SK-N-SH (cell line): ENCODE measurements around the gene FABP2. TPM values are rescaled to one million over a fixed set of nuclear protein-coding genes. Genes with fewer than 3 reads are reported as not detected.
"Not testable (repeated sequence)": the region's sequence is repeated elsewhere in the genome, so short reads cannot be mapped to it uniquely, and the experiment has no call there.

Source experiments
- CTCF ChIA-PET: fragments of 300-600, 350-600 bp; formaldehyde crosslinking; extraction: SDS; loops from one replicate; lab custom pipeline; 2021; lab: Yijun Ruan, JAX
- POLR2A ChIA-PET: fragments of 350-600 bp; sonication (Branson Sonifier 250); formaldehyde crosslinking; extraction: SDS; loops from one replicate; lab custom pipeline; 2020; ENCODE audit warnings: antibody characterized with exemption, inconsistent platforms; lab: Yijun Ruan, JAX
- DNase-seq: peaks from one replicate; pipeline ENCODE4 v3.0.0; 2012
- H2AFZ ChIP-seq: fragments of 200-600 bp; sonication (generic); 2 replicates; pipeline ENCODE4 v1.8.1; 2016; ENCODE audit warnings: antibody characterized with exemption, mild to moderate bottlenecking, low read depth
- H3F3A ChIP-seq: fragments of 200-600 bp; sonication (generic); replicated peaks from 2 replicates; pipeline ENCODE3; 2016; ENCODE audit warnings: antibody characterized with exemption, mild to moderate bottlenecking; ENCODE audit not compliant: insufficient read depth
- H3K27ac ChIP-seq, 2 experiments: fragments of 200-500 bp in 1 of 2; fragments of 200-600 bp in 1 of 2; sonication (Bioruptor generic) in 1 of 2; sonication (generic), shearing (Covaris generic) in 1 of 2; 2 replicates each; pipeline versions ENCODE4 v1.5.1 to v1.6.1; 2014 to 2016; ENCODE audit warnings: low read depth in 2 of 2, inconsistent platforms in 1 of 2, low read length in 1 of 2, mild to moderate bottlenecking in 1 of 2, mixed read lengths in 1 of 2
- H3K27me3 ChIP-seq: fragments of 200-600 bp; sonication (generic), shearing (Covaris generic); 2 replicates; pipeline ENCODE4 v1.6.1; 2016; ENCODE audit warnings: mixed run types; ENCODE audit not compliant: insufficient read depth
- H3K36me3 ChIP-seq, 2 experiments: fragments of 200-500 bp in 1 of 2; fragments of 200-600 bp in 1 of 2; sonication (Bioruptor generic) in 1 of 2; sonication (generic) in 1 of 2; replicated peaks in 1 of 2; 2 replicates each; pipeline versions ENCODE3 to v1.5.1; 2014 to 2016; ENCODE audit warnings: low read length in 1 of 2, mild to moderate bottlenecking in 1 of 2; ENCODE audit not compliant: insufficient read depth in 2 of 2, control insufficient read depth in 1 of 2
- H3K4me1 ChIP-seq, 2 experiments: fragments of 200-500 bp in 1 of 2; fragments of 200-600 bp in 1 of 2; sonication (Bioruptor generic) in 1 of 2; sonication (generic), shearing (Covaris generic) in 1 of 2; 2 replicates each; pipeline versions ENCODE4 v1.5.1 to v1.6.1; 2014 to 2016; ENCODE audit warnings: low read depth in 1 of 2, low read length in 1 of 2, mixed run types in 1 of 2; ENCODE audit not compliant: insufficient read depth in 2 of 2, control insufficient read depth in 1 of 2
- H3K4me2 ChIP-seq: fragments of 200-600 bp; sonication (generic), shearing (Covaris generic); 2 replicates; pipeline ENCODE4 v1.6.1; 2017; ENCODE audit warnings: mixed run types
- H3K4me3 ChIP-seq, 2 experiments: fragments of 200-500 bp in 1 of 2; fragments of 200-600 bp in 1 of 2; sonication (Bioruptor generic) in 1 of 2; sonication (generic), shearing (Covaris generic) in 1 of 2; 2 replicates each; pipeline versions ENCODE4 v1.5.1 to v1.8.1; 2014 to 2016; ENCODE audit warnings: low read depth in 2 of 2, inconsistent platforms in 1 of 2, low read length in 1 of 2, mild to moderate bottlenecking in 1 of 2, mixed read lengths in 1 of 2, moderate library complexity in 1 of 2
- H3K79me2 ChIP-seq: fragments of 200-600 bp; sonication (generic); 2 replicates; pipeline ENCODE4 v1.8.1; 2017; ENCODE audit warnings: mild to moderate bottlenecking; ENCODE audit not compliant: insufficient read depth
- H3K9ac ChIP-seq: fragments of 200-600 bp; sonication (generic); 2 replicates; pipeline ENCODE4 v1.6.1; 2017; ENCODE audit warnings: mixed run types
- H3K9me2 ChIP-seq: fragments of 200-600 bp; sonication (generic); 2 replicates; pipeline ENCODE4 v1.6.1; 2017; ENCODE audit warnings: mixed run types
- H3K9me3 ChIP-seq: fragments of 200-600 bp; sonication (generic); 2 replicates; pipeline ENCODE4 v1.6.1; 2017; ENCODE audit warnings: mixed run types, mild to moderate bottlenecking, moderate library complexity
- H4K20me1 ChIP-seq: fragments of 200-600 bp; sonication (generic); 2 replicates; pipeline ENCODE4 v1.6.1; 2017; ENCODE audit warnings: mild to moderate bottlenecking, mixed run types; ENCODE audit not compliant: insufficient read depth
- WGBS: methylation state at CpG from one replicate; pipeline ENCODE4 v1.1.6; 2017; ENCODE audit warnings: low lambda C conversion rate; 5-methylcytosine and 5-hydroxymethylcytosine counted together
- polyA plus RNA-seq, 3 experiments: library from polyadenylated mRNA; depleted of rRNA; stranded (reverse); fragments of >200 nt; gene quantifications; 2 replicates each; pipeline ENCODE4 v1.2.3, GENCODE V29; 2012

FABP2 gene
- polyA plus RNA-seq, 1 of the 3 experiments (the other 2 are of a cell fraction), result not detected

DNA sequence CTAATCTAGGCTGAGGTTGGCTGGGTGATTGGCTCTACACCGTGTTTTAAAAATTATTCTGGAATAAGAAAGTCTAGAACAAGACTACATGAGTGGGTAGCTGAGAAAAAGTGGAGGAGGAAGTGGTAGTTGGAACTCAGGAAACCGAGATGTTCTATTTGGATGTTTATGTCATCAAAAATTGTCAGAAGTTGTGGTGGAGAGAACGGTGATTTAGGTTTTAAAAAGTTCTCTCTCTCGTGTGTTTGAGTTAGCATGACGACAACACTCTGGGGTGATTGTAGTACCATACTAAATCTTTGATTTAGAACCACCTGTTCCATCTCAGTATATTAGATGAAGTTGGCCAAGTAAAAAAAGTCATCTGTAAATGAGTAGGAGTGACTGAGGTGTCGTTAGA, 41.4 kb upstream of the FABP2 start:
- H3K27ac ChIP-seq, H2AFZ ChIP-seq, H3K79me2 ChIP-seq, POLR2A ChIA-PET, H3K27me3 ChIP-seq, CTCF ChIA-PET, H3K36me3 ChIP-seq, DNase-seq, H3K9me3 ChIP-seq, H3K4me1 ChIP-seq, H4K20me1 ChIP-seq, H3K4me3 ChIP-seq, H3K9ac ChIP-seq, H3F3A ChIP-seq, H3K9me2 ChIP-seq, H3K4me2 ChIP-seq: not testable (repeated sequence)
- 44% methylated on average over 6 of the region's 6 CpGs for WGBS

DNA sequence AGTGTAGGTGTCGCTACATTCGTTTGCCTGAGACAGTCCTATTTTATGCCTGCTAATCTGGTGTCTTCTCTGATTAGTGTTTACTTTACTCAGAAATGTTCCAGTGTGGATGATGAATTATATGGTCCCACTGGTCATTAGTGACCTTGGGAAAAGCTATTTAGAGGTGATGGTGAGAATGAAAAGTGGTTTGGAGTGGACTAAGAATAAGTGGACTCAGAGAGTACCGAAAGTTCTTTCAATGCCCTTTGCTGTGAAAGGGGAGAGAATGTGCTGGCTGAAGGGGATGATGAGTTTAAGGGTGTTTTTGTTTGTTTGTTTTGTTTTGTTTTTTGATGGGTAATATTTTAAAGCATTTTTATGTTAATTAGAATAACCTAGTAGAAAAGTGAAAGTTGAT, 40.5 kb upstream of the FABP2 start:
- H3K27me3 ChIP-seq, DNase-seq, POLR2A ChIA-PET, H3K9me2 ChIP-seq, H3K27ac ChIP-seq, H3K79me2 ChIP-seq, H3F3A ChIP-seq, H3K4me3 ChIP-seq, H3K9ac ChIP-seq, H4K20me1 ChIP-seq, CTCF ChIA-PET, H3K36me3 ChIP-seq, H2AFZ ChIP-seq, H3K4me2 ChIP-seq, H3K4me1 ChIP-seq, H3K9me3 ChIP-seq: not testable (repeated sequence)
- 77% methylated on average over 3 of the region's 3 CpGs for WGBS

DNA sequence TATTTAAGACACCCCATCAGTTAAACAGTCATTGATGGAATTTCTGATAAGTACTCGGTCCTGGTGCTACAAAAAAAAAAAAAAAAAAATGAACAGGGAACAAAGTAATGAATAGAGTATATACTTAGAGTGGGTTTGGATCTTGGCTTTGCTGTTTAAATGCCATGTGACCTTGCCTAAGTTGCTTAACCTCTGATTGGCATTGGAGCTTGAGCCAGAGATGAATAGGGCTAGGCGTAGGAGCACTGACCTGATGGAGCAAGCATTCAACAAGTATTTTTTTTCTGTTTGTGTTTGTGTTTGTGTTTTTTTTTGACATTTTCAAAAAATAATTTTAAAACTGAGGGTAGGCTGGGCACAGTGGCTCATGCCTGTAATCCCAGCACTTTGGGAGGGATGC, 37.9 kb upstream of the FABP2 start:
- 85% methylated on average over 2 of the region's 2 CpGs for WGBS
- not testable (repeated sequence) for H3K27me3 ChIP-seq

DNA sequence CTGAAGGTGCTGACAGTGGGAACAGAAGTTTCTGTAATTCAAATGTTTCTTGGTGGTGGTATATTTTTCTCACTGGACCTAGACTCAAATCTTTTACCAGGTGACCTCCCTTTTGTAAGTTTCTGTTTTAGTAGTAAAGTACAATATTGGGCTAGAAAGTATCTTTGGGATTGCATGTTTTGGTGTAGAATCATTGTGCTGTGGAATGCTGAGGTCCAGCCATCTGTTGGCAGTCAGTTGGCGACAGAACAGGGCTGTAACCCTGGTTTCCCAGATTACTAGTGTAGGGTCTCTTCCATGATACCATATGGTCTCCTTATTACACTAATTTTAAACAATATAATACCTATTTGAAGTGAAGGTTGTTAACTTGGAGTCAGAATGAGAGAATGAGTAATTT, 34.9 kb upstream of the FABP2 start:
- CTCF ChIA-PET, DNase-seq, POLR2A ChIA-PET: not testable (repeated sequence)

More for the DNA sequence above, 37.9 kb upstream of the FABP2 start:
- H2AFZ ChIP-seq, H3K4me2 ChIP-seq, H3K9me3 ChIP-seq, POLR2A ChIA-PET, H3K36me3 ChIP-seq, H3K4me1 ChIP-seq, H3K79me2 ChIP-seq, H3F3A ChIP-seq, DNase-seq, H3K9me2 ChIP-seq, H3K4me3 ChIP-seq, H3K9ac ChIP-seq, H4K20me1 ChIP-seq, CTCF ChIA-PET, H3K27ac ChIP-seq: not testable (repeated sequence)

DNA sequence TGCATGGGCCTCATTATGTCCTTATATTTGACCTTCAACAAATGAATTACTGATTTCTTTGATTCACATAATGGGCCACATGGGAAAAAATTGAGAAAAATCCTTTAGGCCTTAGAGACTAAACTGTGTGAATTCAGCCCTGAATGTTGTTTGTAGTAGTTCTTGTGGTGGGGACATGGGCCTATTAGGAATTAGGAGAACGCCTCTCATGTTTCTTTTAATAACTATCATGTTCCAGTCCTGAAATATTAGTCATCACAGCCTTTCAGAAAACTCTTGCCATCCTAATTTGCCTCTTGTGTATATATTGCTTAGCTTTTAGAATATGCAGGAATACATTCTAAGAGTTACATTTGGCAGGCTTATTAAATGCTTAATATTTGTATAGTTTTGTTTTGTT, 34.1 kb upstream of the FABP2 start:
- H3K27ac ChIP-seq, POLR2A ChIA-PET, H3K79me2 ChIP-seq, H3K4me2 ChIP-seq, H3F3A ChIP-seq, H4K20me1 ChIP-seq, CTCF ChIA-PET, H3K9ac ChIP-seq, H3K4me1 ChIP-seq, H3K36me3 ChIP-seq, H3K27me3 ChIP-seq, H2AFZ ChIP-seq, H3K9me2 ChIP-seq, H3K9me3 ChIP-seq, H3K4me3 ChIP-seq, DNase-seq: not testable (repeated sequence)
- 86% methylated on average over 1 of the region's 1 CpG for WGBS

More for the DNA sequence above, 34.9 kb upstream of the FABP2 start:
- not testable (repeated sequence) for H3F3A ChIP-seq, H3K9me3 ChIP-seq, H3K4me2 ChIP-seq, H3K4me3 ChIP-seq, H3K36me3 ChIP-seq, H3K4me1 ChIP-seq, H4K20me1 ChIP-seq, H3K79me2 ChIP-seq, H2AFZ ChIP-seq, H3K27me3 ChIP-seq, H3K27ac ChIP-seq, H3K9ac ChIP-seq, H3K9me2 ChIP-seq
- WGBS, result 100% methylated on average over 1 of the region's 1 CpG

DNA sequence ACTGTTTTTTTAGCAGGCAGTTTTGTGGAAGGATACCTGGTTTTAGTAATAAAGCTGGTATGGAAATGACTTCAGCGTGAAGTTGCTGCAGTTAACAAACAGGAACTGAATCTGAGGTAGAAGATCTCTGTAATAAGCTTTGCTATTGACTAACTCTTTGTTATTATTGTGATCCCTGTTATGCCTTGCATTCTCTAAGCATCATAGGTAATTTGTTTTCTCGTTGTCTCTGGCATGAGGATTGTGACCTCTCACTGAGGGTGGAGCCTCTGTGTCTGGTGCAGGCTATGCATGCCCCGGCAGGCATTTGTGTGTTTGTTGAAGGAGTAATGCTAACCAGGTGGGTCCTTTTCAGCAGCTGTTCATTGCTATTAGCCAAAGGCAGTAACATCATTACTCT, 31.4 kb upstream of the FABP2 start:
- H4K20me1 ChIP-seq, DNase-seq, H3K4me1 ChIP-seq, CTCF ChIA-PET, H3K36me3 ChIP-seq, H3K27me3 ChIP-seq, H3K9ac ChIP-seq, H3K9me2 ChIP-seq, H3F3A ChIP-seq, H3K4me2 ChIP-seq, H3K79me2 ChIP-seq, H3K4me3 ChIP-seq, POLR2A ChIA-PET, H2AFZ ChIP-seq, H3K9me3 ChIP-seq, H3K27ac ChIP-seq: not testable (repeated sequence)
- WGBS, result 85% methylated on average over 1 of the region's 3 CpGs

DNA sequence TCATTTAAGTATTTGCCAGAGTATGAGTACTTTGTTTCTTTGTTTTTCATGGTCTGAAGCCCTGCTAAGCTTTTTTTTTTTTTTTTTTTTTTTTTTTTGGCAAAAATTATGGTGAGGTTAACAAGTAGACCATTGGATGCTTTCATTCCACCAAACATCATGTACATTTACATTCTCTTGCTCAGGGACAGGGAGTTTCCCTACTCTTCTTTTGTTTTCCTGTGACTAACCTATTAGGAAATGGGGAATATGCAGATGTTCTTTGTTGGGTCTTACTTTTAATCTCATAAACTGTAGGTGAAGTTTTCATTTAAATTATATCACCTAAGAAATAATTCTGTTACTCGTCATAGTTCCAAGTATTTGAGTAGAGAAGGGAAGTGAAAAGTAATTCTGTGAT, 26.2 kb upstream of the FABP2 start:
- DNase-seq, H3F3A ChIP-seq, H4K20me1 ChIP-seq, H3K27me3 ChIP-seq, H3K4me3 ChIP-seq, H3K36me3 ChIP-seq, H3K9ac ChIP-seq, H2AFZ ChIP-seq, POLR2A ChIA-PET, H3K79me2 ChIP-seq, H3K4me1 ChIP-seq, H3K4me2 ChIP-seq, CTCF ChIA-PET, H3K9me3 ChIP-seq, H3K27ac ChIP-seq, H3K9me2 ChIP-seq: not testable (repeated sequence)
- WGBS, result 90% methylated on average over 1 of the region's 1 CpG
